Ovary (tissue), 3 donors: ENCODE results near the gene TYW1B.
"Not testable (repeated sequence)": the region's sequence is repeated elsewhere in the genome, so short reads cannot be mapped to it uniquely, and the experiment has no call there.

Experiments used
- CTCF ChIP-seq, 3 donors: fragments of 450-650 bp in 2 of 3; fragments of 200-600 bp in 1 of 3; IDR thresholded peaks; one replicate each; pipeline versions ENCODE4 v1.5.1 to v1.8.0; 2016 to 2022; ENCODE audit warnings: antibody characterized with exemption in 3 of 3, mild to moderate bottlenecking in 1 of 3
- POLR2A ChIP-seq: fragments of 450-650 bp; IDR thresholded peaks from one replicate; pipeline ENCODE4 v1.6.1; 2017; ENCODE audit warnings: antibody characterized with exemption, mild to moderate bottlenecking, moderate library complexity
- donor health status: DM: no; HTN: no; CAD: no.

- TF ChIP-seq CTCF (IDR thresholded peaks at IDR 0.05); POLR2A: not testable (repeated sequence)
Observed at GRCh38 chr7:72555238-72555637, 272.8 kb downstream of the TYW1B start.
